Skeletal muscle satellite cell (primary cell): ENCODE results near the gene KBTBD12.
"Not testable (repeated sequence)": the region's sequence is repeated elsewhere in the genome, so short reads cannot be mapped to it uniquely, and the experiment has no call there.

ENCODE experiments used
- H3K27me3 ChIP-seq: 2 replicates; pipeline ENCODE4 v1.7.0; 2013; ENCODE audit warnings: low read length; ENCODE audit not compliant: control insufficient read depth, insufficient read depth
- H3K36me3 ChIP-seq: 2 replicates; pipeline ENCODE4 v1.7.0; 2013; ENCODE audit warnings: mild to moderate bottlenecking, control low read depth, low read length; ENCODE audit not compliant: insufficient read depth
- H3K4me1 ChIP-seq: 2 replicates; pipeline ENCODE4 v1.7.0; 2013; ENCODE audit warnings: low read length; ENCODE audit not compliant: control insufficient read depth, insufficient read depth
- H3K4me2 ChIP-seq: 2 replicates; pipeline ENCODE4 v1.7.0; 2013; ENCODE audit warnings: mild to moderate bottlenecking, low read length
- H3K4me3 ChIP-seq: 2 replicates; pipeline ENCODE4 v1.7.0; 2013; ENCODE audit warnings: low read length
- H3K9ac ChIP-seq: 2 replicates; pipeline ENCODE4 v1.7.0; 2013; ENCODE audit warnings: mild to moderate bottlenecking, low read depth, low read length, moderate library complexity
- H3K9me3 ChIP-seq: replicated peaks from 2 replicates; pipeline ENCODE4 v1.7.0; 2013; ENCODE audit warnings: mild to moderate bottlenecking, control low read depth, low read length

KBTBD12 gene

GRCh38 chr3:127905556-127905955 is 9.5 kb upstream of the KBTBD12 start:
- H3K4me1 ChIP-seq, result no peaks in the 10 kb centered on the region
- H3K4me2 ChIP-seq, result no peak overlapping the region
- no peaks in the 10 kb centered on the region for H3K36me3 ChIP-seq
- H3K9ac ChIP-seq, result no peak overlapping the region
- peaks cover 61% of the 10 kb centered on the region for H3K27me3 ChIP-seq
- no peaks in the 10 kb centered on the region for H3K9me3 ChIP-seq
- no peak overlapping the region for H3K4me3 ChIP-seq

- not testable (repeated sequence) for H3K9me3 ChIP-seq, H3K4me1 ChIP-seq, H3K4me3 ChIP-seq, H3K36me3 ChIP-seq, H3K9ac ChIP-seq, H3K4me2 ChIP-seq
- H3K27me3 ChIP-seq, result peaks cover 67% of the 10 kb centered on the region
These were observed 8.4 kb upstream of the KBTBD12 start for GRCh38 chr3:127906653-127907052.

GRCh38 chr3:127908202-127908601 is 6.8 kb upstream of the KBTBD12 start:
- peaks cover 53% of the 10 kb centered on the region for H3K27me3 ChIP-seq
- H3K36me3 ChIP-seq, result no peaks in the 10 kb centered on the region
- no peaks in the 10 kb centered on the region for H3K9me3 ChIP-seq
- H3K4me2 ChIP-seq, result no peak overlapping the region
- no peak overlapping the region for H3K9ac ChIP-seq
- H3K4me1 ChIP-seq, result no peaks in the 10 kb centered on the region
- H3K4me3 ChIP-seq, result no peak overlapping the region

- Histone ChIP-seq H3K4me3 (no peak overlapping the region), H3K4me2 (no peak overlapping the region), H3K9me3 (no peaks in the 10 kb centered on the region), H3K4me1 (no peaks in the 10 kb centered on the region), H3K36me3 (no peaks in the 10 kb centered on the region), H3K9ac (no peak overlapping the region), H3K27me3 (peaks cover 52% of the 10 kb centered on the region)
These were observed 6.1 kb upstream of the KBTBD12 start for GRCh38 chr3:127908951-127909350.

DNA sequence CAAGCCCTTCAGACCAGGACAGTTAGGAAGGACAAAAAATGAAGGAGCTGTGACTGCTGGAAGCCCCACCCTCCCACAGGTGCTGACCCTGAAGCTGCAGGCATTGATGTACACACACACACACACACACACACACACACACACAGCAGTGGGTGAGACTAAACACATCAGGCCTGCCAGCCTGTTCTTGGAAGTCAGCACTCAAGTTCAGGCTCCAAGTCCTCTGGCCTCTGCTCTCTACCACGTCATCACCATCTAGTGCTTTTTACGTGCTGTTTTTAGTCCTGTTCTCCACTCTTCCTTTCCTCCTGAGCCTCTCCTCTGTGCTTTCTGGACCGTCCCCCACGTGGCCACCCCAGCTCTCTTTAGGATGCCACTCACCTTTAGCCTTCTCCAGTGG is 5.4 kb upstream of the KBTBD12 start:
- Histone ChIP-seq H3K9ac (no peak overlapping the region), H3K4me3 (no peak overlapping the region), H3K36me3 (no peaks in the 10 kb centered on the region), H3K9me3 (no peaks in the 10 kb centered on the region), H3K27me3 (peaks cover 45% of the 10 kb centered on the region), H3K4me2 (no peak overlapping the region), H3K4me1 (peaks cover 2% of the 10 kb centered on the region)

DNA sequence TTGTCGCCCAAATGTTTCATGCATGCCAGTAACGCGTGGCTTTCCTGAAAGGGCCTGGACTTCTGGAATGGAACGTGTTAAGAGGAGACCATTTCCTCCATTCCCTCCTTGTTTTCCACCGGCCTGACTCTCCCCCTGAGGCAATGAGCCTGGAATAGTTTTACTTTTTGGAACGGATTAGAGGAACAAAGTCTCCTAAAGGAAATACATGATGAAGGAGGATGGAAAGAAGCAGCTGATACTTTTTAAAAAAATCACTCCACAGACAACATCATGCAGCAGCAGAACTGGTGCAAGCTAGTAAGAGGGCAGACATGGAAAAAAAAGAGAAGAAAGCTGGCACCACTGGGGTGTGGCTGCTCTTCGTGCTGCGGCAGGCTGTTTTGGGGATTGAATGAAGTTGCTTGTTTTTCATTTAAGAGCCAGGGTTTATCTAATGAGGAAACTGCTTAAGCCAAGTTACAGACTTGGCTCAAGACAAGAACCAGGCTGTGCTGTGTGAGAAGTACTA is 3.6 kb upstream of the KBTBD12 start:
- Histone ChIP-seq H3K4me3 (no peak overlapping the region), H3K9me3 (no peaks in the 10 kb centered on the region), H3K36me3 (no peaks in the 10 kb centered on the region), H3K9ac (no peak overlapping the region), H3K4me2 (no peak overlapping the region), H3K27me3 (peaks cover 44% of the 10 kb centered on the region), H3K4me1 (peaks cover 20% of the 10 kb centered on the region)

DNA sequence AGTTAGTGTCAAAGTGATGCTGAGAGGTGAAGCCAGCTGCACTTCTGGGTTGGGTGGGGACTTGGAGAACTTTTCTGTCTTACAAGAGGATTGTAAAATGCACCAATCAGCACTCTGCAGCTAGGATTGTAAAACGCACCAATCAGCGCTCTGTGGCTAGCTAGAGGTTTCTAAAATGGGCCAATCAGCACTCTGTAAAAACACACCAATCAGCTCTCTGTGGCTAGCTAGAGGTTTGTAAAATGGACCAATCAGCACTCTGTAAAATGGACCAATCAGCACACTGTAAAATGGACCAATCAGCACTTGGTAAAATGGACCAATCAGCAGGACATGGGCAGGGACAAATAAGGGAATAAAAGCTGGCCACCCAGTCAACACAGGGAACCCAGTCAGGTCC is 1.2 kb upstream of the KBTBD12 start:
- not testable (repeated sequence) for H3K9ac ChIP-seq, H3K4me2 ChIP-seq, H3K4me3 ChIP-seq, H3K9me3 ChIP-seq, H3K36me3 ChIP-seq
- peaks cover 20% of the 10 kb centered on the region for H3K4me1 ChIP-seq
- peaks cover 34% of the 10 kb centered on the region for H3K27me3 ChIP-seq

DNA sequence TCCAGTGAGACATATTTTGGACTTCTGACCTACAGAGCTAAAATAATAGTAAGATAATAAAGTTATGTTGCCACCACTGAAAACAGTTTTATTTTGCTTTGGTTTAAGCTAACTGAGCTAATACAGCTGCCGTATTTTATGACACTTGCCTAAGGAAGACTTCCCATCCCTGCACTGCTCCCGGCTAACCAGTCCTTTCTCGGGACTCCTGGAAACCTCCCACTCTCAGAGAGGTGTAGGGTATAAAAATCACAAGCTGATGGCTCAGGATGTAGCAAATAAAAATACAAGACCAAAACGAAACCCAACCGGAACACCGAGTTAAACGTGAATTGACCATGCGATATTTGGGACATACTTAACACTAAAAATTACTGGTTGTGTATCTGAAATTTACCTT is 448 bp upstream of the KBTBD12 start:
- peaks cover 20% of the 10 kb centered on the region for H3K4me1 ChIP-seq
- no peaks in the 10 kb centered on the region for H3K9me3 ChIP-seq
- peaks cover 30% of the 10 kb centered on the region for H3K27me3 ChIP-seq
- H3K36me3 ChIP-seq, result no peaks in the 10 kb centered on the region
- peak overlapping the region; percentile 29 for H3K9ac ChIP-seq
- peak overlapping the region; percentile 98 for H3K4me2 ChIP-seq
- H3K4me3 ChIP-seq, result peak overlapping the region; percentile 76

GRCh38 chr3:127915937-127916493 is 983 bp downstream of the KBTBD12 start:
- no peaks in the 10 kb centered on the region for H3K36me3 ChIP-seq
- H3K27me3 ChIP-seq, result peaks cover 23% of the 10 kb centered on the region

DNA sequence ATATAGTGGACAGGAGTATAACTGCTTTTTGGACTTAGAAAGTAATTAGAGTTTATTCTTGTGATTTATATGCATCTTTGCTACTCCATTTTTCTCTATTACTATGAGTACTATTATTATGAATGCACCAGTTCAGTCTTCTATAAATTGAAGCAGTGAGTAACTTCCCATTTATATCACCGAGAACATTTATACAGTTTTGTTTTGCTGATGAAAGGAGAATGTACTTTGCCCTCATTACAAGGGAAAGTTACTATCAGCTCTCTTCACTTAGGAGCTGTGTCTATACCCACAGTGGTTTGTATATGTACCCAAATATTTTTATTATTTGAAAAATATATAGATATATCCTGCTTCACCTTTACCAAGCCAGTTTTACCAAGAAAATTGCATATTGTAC is 5.7 kb downstream of the KBTBD12 start:
- Histone ChIP-seq H3K9ac (no peak overlapping the region), H3K9me3 (no peaks in the 10 kb centered on the region), H3K27me3 (peaks cover 48% of the 10 kb centered on the region), H3K4me1 (peaks cover 7% of the 10 kb centered on the region), H3K36me3 (no peaks in the 10 kb centered on the region), H3K4me2 (no peak overlapping the region), H3K4me3 (no peak overlapping the region)

More at GRCh38 chr3:127915937-127916493, 983 bp downstream of the KBTBD12 start:
- Histone ChIP-seq H3K9me3 (no peaks in the 10 kb centered on the region), H3K4me2 (peak overlapping the region; percentile 98), H3K9ac (no peak overlapping the region), H3K4me1 (peaks cover 20% of the 10 kb centered on the region), H3K4me3 (no peak overlapping the region)

DNA sequence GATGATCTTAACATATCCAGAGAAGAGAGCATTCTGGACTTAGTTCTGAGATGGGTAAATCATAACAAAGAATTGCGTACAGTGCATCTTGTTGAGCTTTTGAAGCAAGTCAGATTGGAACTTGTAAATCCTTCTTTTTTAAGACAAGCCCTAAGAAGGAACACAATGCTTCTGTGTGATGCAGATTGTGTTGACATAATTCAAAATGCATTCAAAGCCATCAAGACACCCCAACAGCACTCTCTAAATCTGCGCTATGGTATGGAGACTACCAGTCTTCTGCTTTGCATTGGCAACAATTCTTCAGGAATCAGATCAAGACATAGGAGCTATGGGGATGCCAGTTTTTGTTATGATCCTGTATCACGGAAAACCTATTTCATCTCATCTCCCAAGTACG is 8.6 kb downstream of the KBTBD12 start:
- Histone ChIP-seq H3K36me3 (no peaks in the 10 kb centered on the region), H3K4me1 (no peaks in the 10 kb centered on the region), H3K4me3 (no peak overlapping the region), H3K9ac (no peak overlapping the region), H3K9me3 (no peaks in the 10 kb centered on the region), H3K4me2 (no peak overlapping the region), H3K27me3 (peaks cover 41% of the 10 kb centered on the region)

- Histone ChIP-seq H3K9me3 (no peaks in the 10 kb centered on the region), H3K36me3 (no peaks in the 10 kb centered on the region), H3K4me2 (no peak overlapping the region), H3K4me1 (no peaks in the 10 kb centered on the region), H3K4me3 (no peak overlapping the region), H3K27me3 (peaks cover 38% of the 10 kb centered on the region), H3K9ac (no peak overlapping the region)
These were observed 10.4 kb downstream of the KBTBD12 start for GRCh38 chr3:127925384-127925783.
